EL (cell line): ENCODE data around the gene VWA8.
"Not testable (repeated sequence)": the region's sequence is repeated elsewhere in the genome, so short reads cannot be mapped to it uniquely, and the experiment has no call there.

Experiments
- DNase-seq: peaks from one replicate; pipeline ENCODE4 v3.0.0-alpha.2; 2016

The VWA8 gene

DNA sequence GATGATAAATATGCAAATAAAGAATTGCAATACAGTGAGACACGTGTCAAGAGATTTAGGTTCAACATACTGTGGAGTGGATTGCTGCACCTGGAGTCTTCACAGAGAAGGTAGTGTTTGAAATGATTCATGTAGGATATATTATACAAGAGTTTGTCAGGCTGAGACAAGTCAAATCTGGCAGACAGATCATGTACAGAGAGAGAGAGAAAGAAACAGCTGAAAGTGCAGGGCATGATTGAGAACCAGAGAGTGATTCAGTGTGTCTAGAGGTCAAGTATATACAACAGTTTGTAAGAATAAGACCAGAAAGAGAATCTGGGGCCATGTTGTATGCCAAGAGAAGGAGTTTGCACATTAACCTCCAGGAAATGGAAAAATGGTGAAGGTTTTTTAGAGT is 2.1 kb upstream of the VWA8 start:
- DNase-seq: no peak

DNA sequence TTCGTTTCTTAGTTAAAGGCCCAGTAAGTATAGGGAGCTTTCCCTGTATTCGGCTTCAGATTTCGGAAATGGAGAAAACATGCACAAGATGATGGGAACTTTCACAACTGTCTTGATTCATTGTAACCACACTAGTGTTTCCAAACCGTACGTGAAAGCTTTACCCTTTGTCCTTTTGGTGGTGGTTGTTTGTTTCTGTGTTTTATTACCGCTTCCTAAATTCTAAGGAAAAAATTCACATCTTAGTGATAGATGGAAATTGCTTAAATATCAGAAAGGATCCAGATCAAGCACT is 504 bp upstream of the VWA8 start:
- DNase-seq: no peak

DNA sequence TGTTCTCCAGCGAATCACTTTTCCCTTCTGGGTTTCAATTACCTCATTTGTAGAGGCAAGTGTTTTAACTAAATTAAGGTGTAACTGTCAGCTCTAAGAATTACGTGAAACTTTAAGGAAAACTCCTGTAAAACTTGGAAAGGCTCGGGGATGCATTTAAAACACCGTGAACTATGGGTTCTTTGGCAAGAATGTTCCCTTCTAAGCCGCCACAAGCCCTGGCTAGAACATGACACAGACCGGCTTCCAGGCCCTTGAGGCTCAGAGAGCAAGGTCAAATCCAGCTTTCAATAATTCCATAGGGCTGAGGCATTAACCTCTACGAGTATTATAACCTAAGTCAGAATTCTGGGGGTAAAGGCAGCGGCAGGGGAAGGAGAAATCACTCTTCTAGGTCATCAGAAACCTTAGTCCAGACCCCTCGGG is 685 bp downstream of the VWA8 start:
- DNase-seq: peak; percentile 50

- DNase-seq: no peak
Observed at GRCh38 chr13:41956272-41956671, 4.6 kb downstream of the VWA8 start.

GRCh38 chr13:41955605-41956004 is 5.3 kb downstream of the VWA8 start:
- DNase-seq: no peak

DNA sequence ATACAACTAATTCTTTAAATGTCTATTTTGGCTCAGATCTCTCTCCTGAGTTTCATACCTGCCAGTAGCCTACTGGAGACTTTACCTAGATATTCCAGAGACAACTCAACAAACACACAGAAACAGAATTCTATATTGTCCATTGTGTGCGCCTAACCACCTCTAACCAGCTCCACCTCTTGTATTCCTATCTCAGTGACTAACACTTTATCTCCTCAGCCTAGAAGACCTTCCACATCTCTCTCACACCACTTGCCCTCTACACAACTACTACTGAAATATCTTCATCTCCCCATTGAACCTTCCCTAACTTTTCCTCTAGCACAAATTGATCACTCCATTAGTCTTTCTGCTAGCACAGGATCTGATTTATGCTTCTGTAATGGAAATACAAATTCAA is 6.7 kb downstream of the VWA8 start:
- no peak for DNase-seq

DNA sequence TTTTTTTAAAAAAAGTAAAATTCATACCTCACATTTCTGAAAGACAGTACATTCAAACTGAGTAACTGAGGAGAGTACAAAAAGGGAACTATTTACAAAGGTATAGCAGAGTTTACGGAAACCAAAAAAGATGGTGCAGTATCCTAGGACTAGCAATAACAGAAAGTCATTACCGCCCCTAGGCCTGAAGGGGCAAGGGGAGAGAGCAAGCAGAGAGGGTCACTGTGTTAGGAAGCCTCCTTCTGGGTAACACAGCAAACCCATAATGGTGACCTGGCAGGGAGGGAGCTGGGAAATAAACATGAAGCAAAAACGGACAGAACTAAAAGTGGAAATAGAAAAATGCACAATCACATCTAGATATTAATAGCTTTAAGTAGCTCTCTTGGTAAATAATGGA is 8.2 kb downstream of the VWA8 start:
- no peak for DNase-seq

- not testable (repeated sequence) for DNase-seq
Observed at GRCh38 chr13:41949104-41949503, 11.8 kb downstream of the VWA8 start.

DNA sequence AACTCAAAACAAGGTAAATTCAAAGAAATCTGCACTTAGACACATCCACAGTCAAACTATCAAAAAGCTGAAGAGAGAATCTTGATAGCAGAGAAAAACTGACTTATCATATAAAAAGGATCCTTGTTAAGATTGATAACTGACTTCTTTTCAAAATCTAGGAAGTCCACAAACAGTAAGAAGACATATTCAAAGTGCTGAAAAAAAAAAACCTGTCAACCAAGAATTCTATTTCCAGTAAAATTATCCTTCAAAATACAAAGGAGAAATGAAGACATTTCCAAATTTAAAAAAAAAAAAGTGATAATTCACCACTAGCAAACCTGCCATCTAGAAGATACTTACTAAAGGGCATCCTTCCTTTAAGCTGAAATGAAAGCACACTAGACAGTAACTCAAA is 15.0 kb downstream of the VWA8 start:
- no peak for DNase-seq

DNA sequence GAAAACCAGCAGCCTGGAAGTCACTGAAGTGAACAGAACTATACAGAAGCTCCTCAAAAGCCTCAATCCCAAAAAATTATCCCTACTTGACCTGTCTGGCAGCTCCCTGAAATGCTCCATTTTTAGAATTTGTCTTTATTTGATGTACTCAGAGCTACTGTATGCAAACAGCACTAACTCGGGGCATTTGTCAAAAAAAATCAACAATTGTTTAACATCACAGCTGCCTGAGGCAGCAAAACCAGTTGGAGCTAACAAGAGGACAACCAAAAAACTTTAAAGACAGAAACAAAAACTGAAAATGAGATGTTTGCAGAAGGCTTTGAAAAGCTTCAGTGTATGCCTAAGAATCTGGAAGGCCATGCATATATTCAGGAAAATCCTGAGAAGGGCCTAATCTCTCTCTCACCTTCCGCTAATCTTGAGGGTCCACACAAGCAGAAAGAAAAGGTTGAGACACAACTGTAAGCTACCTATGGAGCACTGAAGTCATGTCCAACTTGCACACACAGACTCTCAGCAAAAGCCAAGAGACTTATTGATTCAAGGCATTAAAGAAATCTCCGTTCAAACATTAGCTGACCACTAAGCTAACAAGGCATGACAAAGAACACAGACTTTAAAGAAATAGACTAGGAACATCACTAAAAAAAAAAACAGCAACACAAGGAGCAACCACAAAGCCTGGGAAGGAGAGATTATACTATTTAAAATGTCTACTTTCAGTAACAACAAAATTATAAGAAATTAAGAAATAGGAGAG is 16.1 kb downstream of the VWA8 start:
- no peak for DNase-seq

GRCh38 chr13:41944229-41944628 is 16.7 kb downstream of the VWA8 start:
- DNase-seq: no peak

DNA sequence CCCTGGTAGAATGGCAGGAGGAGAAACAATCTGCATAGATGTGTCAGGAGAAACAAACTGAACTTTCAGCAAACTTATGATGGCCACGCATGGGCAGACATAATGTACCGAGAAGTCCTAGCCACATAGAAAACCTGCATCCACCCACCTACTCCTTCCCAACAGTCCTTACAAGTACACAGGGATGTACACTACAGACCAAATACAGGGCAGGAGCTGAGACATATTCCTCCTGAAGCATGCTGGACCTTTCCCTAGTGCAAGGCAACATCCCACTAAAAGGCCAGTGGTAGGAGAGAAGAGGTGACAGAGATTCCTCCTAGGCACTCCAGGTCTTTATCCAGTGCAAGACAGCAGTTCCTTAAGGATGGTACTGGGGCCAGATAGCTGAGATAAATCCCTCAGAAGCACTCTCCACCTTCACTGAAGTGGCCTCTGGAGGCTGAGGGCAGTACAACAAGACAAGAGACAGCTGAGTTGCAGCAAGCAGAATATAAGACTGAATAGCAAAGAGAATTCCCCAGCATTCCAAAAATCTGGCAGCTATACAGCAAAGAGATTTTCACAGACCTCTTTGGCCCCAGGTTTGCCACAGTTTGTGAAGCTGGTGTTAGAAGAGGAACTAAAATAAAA is 18.3 kb downstream of the VWA8 start:
- DNase-seq: peak; percentile 52

DNA sequence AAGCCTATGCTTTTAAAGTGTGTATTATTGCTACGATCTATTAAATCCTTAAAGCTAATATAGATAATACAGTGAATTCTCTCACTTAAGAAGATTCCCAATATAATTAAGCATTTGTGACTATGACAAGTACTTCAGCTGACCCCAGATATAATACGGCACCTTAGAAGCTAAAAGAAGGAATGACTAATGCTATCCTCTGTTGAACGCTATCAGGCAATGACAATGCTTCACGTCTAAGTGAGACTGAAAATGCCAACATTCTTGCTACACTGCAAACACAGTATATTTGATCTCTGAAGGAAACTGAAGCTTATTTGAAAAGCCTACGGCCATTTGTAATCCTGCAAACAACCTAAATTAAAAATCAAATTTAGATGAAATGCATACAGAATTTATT is 19.7 kb downstream of the VWA8 start:
- DNase-seq: no peak

DNA sequence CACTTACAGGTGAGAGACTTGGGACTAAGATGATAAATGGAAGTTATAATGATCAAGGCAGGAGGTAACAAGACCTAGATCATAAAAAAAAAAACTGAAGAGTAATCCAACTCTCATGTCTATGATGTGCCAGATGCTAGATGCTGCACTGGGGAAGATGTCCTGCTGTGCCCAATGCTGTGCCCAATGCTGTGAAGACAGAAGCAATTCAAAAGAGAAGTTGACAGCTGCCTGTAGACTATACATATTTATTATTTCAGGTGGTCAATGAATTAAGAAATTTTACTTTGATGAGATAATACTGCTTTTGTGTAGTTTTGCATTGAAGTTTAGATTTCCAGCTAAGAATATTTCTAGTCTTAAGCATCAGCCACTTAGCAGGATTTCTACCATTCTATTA is 21.5 kb downstream of the VWA8 start:
- DNase-seq: no peak

- no peak for DNase-seq
Observed at GRCh38 chr13:41938918-41939317, 22.0 kb downstream of the VWA8 start.

DNA sequence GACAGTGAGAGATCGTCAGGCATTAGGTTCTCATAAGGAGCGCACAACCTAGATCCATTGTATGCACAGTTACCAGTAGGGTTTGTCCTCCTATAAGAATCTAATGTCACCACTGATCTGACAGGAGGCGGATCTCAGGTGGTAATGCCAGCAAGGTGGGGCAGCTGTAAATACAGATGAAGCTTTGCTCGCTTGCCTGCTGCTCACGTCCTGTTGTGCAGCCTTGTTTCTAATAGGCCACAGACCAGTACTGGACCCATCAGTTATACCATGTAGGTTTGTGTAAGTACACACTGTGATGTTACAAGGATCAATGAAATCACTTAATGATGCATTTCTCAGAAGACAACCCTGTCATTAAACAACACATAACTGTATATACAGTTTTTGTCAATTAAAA is 23.5 kb downstream of the VWA8 start:
- no peak for DNase-seq

DNA sequence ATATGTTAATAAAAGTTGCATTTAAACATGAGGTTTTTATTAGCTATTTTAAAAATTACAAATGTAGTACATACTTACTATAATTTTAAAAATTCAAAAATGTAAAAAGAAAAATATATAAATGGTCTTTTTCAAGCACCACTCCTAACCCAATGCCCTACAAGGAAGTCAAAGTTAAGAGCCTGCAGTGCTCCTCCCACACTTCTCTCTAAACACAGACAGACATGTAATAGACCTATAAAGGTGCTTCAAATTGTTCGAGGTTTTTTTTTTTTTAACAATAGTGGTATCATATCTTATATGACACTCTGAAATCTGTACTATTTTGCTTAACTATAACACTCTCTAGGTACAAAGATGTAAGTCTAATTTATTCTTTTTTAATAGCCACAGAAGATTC is 25.4 kb downstream of the VWA8 start:
- DNase-seq: no peak

DNA sequence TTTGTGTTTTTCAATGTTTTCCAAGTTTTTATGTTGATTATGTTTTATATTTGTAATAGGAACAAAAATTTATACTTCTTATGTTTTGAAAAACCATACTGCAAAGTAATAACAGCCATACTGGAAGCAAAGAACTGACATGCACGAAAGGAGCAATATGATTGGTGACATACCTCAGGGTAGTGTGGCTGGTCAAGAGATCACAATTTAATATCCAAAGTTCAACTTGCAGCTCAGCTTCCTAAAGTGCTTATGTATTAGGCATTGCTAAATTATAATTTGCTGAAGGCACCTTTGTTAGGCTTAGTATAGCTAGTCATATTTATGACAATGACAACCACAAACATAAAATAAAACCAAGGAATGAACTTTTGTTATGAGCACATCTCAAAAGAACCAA is 25.9 kb downstream of the VWA8 start:
- no peak for DNase-seq

GRCh38 chr13:41934120-41934519 is 26.8 kb downstream of the VWA8 start:
- DNase-seq: no peak

DNA sequence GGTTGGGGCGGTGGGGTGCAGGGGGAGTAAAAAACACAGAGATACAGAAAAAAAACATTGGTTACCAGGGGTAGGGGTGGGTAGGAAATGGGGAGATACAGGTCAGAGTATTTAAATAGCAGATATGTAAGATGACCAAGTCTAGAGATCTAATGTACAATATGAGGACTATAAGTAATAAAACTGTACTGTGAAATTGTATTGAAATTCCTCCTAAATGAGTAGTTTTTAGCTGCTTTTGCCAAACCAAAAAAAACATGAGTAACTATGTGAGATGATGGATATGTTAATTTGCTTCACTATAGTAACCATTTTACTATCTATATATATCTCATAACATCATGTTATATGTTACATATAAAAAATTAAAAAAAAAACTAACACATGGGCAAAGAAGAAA is 29.6 kb downstream of the VWA8 start:
- DNase-seq: peak; percentile 51

DNA sequence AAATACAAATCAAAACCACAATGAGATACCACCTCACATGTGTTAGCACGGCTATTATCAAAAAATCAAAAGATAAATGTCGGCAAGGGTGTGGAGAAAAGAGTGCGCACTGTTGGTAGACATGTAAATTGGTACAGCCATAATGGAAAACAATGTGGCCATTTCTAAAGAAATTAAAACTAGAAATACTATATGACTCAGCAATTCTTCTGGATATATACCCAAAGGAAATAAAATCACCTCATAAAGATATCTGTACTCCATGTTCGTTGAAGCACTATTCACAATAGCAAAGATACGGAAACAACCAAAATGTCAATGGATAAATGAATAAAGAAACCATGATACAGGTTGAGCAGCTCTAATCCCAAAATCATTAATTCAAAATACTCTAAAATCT is 30.8 kb downstream of the VWA8 start:
- DNase-seq: no peak

DNA sequence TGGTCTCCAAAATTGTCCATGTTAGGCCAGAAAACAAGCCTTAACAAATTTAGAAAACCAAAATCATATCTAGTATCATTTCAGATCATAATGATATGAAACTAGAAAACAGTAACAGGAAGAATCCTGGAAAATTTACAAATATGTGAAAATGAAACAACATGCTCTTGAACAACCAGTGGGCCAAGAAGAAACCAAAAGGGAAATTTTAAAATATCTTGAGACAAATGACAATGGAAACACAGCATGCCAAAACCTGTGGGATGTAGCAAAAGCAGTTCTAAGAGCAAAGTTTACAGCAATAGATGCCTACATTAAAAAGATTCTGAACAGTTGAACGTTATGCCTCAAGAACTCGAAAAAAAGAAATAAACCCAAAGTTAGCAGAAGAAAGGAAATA is 32.6 kb downstream of the VWA8 start:
- DNase-seq: no peak

DNA sequence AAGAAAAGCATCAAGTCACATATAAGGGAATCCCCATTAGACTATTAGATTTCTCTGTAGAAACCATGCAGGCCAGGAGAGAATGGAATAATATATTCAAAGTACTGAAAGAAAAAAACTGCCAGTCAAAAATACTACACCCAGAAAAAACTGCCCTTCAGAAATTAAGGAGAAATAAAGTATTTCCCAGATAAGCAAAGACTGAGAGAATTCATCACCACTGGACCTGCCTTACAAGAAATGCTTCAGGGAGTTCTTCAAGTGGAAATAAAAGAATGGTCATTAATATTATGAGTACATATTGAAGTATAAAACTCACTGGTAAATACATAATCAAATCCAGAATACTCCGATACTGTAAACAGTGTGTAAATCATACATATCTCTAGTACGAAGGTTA is 35.9 kb downstream of the VWA8 start:
- no peak for DNase-seq

- not testable (repeated sequence) for DNase-seq
Observed at GRCh38 chr13:41922894-41923293, 38.0 kb downstream of the VWA8 start.
